ENCODE data around the gene LLGL1. TPM values are rescaled to one million over a fixed set of nuclear protein-coding genes. Genes with fewer than 3 reads are reported as not detected.
"Not testable (repeated sequence)": the region's sequence is repeated elsewhere in the genome, so short reads cannot be mapped to it uniquely, and the experiment has no call there.

The LLGL1 gene
- total RNA-seq, 1 donor, result 8.6 TPM

DNA sequence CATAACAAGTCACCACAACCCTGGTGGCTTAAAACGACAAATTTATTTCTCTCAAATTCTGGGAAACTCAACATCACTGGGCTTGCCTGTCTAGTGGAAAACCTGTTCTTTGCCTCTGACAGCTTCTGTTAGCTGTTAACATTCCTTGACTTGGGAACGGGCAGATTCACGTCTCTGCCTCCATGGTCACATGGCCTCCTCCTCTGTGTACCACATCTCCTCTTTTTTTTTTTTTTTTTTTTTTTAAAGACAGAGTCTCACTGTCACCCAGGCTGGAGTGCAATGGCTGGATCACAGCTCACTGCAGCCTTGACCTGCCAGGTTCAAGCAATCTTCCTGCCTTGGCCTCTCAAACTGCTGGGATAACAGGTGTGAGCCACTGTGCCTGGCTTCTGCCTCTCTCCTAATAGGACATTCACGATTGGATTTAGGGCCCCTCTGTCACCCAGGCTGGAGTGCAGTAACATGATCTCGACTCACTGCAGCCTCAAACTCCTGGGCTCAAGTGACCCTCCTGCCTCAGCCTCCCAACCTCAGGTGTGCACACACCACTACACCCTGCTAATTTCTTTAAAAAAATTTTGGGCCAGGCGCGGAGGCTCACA is 11.7 kb upstream of the LLGL1 start:
- Histone ChIP-seq H3K4me1 (ENCODE audit: insufficient read depth, low read length) (no peaks in the 10 kb centered on the region), H3K27me3 (ENCODE audit: insufficient read depth, low read length) (no peaks in the 10 kb centered on the region), H3K9me3 (ENCODE audit: low read depth, low read length) (no peaks in the 10 kb centered on the region), H3K4me3 (ENCODE audit: low read length) (no peak overlapping the region)

DNA sequence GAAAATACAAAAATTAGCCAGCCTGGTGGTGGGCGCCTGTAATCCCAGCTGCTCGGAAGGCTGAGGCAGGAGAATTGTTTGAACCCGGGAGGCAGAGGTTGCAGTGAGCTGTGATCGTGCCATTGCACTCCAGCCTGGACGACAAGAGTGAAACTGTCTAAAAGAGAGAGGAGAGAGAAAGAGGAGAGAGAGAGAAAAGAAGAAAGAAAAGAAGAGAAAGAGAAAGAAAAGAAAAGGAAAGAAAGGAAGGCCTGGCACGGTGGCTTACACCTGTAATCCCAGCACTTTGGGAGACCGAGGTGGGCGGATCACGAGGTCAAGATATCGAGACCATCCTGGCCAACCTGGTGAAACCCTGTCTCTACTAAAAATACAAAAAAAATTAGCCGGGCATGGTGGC is 8.5 kb upstream of the LLGL1 start:
- H3K4me1 ChIP-seq (ENCODE audit: insufficient read depth, low read length); H3K4me3 ChIP-seq (ENCODE audit: low read length); H3K9me3 ChIP-seq (ENCODE audit: low read depth, low read length); H3K27me3 ChIP-seq (ENCODE audit: insufficient read depth, low read length): not testable (repeated sequence)

DNA sequence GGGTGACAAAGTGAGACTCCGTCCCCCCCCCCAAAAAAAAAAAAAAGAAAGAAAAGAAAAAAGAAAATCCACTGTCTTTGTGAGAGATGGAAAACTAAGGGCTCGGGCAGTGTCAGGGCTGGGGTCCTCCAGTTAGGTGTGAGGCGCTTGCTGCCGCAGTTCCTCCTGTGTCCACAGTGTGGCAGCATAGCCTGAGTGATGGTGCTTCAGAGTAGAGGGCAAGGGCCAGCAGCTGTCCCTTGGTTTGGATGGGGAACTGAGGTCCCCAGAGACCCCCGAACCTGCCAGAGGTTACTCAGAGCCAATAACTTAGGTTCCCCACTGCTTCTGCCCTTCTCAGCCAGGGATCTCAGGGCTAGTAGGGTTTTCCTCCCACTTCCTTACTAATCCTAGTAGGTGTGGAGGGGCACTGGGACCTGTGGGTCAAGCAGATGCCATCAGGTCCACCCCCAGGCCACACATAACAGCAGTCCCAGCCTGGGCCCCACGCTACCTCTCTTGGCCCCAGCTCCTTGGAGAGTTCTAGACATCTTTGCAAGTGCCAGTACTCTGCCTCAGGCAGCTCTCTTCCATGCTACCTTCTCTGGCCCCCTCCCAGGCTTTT is 7.9 kb upstream of the LLGL1 start:
- Histone ChIP-seq H3K27me3 (ENCODE audit: insufficient read depth, low read length) (no peaks in the 10 kb centered on the region), H3K4me3 (ENCODE audit: low read length) (no peak overlapping the region), H3K4me1 (ENCODE audit: insufficient read depth, low read length) (no peaks in the 10 kb centered on the region), H3K9me3 (ENCODE audit: low read depth, low read length) (no peaks in the 10 kb centered on the region)

DNA sequence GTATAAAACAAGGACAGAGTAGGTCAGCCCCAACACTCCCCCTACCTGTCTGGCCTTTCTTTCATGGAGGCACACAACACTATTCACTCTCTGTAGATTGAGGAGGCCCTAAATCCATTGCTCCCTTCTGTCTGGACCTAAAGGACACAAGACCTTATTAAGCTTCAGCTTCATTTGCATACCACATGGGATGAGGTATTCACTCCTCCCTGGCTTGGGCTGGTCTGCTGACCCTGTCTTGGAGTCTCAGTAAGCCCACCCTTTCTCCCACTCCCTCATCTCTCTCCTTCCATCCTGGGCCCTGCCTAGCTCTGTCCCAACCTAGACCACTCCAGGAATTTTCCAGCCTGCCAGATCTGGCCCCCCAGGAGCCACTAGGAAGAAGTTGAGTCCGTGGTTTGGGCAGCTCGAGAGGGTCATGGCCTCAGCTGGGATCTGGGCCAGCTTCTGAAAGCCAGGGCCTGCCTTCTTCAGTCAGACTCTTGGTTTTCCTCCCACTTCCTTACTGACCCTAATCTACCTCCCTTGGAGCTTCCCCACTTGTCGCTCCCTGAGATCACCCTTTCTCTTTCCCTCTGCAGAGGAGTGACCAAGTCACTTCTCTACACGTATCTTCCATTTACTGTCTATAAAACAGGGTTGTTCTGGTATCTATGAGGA is 6.5 kb upstream of the LLGL1 start:
- no peaks in the 10 kb centered on the region for H3K4me1 ChIP-seq (ENCODE audit: insufficient read depth, low read length)
- no peaks in the 10 kb centered on the region for H3K9me3 ChIP-seq (ENCODE audit: low read depth, low read length)
- no peaks in the 10 kb centered on the region for H3K27me3 ChIP-seq (ENCODE audit: insufficient read depth, low read length)
- H3K4me3 ChIP-seq (ENCODE audit: low read length), result no peak overlapping the region

DNA sequence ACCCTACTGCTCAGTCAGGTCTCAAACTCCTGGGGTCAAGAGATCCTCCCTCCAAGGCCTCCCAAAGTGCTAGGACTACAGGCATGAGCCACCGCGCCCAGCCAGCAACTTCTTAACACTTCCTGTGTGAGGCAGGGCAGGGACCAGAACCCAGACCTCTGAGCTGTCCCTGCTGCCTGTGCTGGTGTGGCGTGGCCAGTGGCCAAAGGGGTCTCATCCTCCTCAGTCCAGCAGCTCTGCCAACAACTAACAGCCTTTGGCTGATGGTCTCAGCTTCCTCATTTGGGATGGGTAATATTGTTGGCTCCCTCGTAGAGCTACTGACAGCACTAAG is 1.4 kb upstream of the LLGL1 start:
- H3K9me3 ChIP-seq (ENCODE audit: low read depth, low read length), result no peaks in the 10 kb centered on the region
- H3K4me1 ChIP-seq (ENCODE audit: insufficient read depth, low read length), result peaks cover 18% of the 10 kb centered on the region
- no peak overlapping the region for H3K4me3 ChIP-seq (ENCODE audit: low read length)
- no peaks in the 10 kb centered on the region for H3K27me3 ChIP-seq (ENCODE audit: insufficient read depth, low read length)

DNA sequence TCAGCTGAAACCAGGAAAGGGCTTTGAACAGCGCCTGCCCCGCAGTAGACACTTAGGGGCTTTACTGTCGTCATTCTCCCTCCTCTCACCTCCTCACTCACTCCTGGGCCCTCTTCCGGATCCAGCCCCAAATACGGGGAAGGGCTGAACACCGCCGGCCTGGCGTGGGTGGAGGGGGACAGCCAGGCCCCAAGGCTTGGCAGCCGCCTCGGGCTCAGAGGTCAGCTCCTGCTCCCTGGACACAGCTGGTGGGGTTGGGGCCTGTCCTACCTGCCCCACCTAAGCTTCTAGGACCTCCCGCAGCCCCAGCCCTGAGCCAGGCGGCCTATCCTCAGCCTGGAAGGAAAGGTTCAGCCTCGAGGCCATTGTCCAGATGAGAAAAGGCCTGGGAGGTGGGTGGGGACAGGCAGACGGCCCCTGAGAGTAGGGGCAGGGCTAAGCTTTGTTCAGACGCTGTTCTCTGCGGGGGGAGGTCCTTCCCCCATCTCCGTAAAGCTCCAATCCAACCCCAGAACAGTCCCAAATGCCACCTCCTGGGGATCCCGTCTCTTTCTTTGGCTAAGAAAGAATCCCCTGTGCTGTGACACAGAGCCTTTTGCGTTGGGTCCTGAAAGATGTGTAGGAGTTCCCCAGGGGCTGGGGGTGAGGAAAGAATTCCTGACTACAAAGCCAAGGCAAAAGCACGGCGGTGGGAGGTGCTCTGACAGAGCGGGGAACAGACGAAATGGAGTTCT is 881 bp upstream of the LLGL1 start:
- Histone ChIP-seq H3K4me1 (ENCODE audit: insufficient read depth, low read length) (peaks cover 18% of the 10 kb centered on the region), H3K9me3 (ENCODE audit: low read depth, low read length) (no peaks in the 10 kb centered on the region), H3K27me3 (ENCODE audit: insufficient read depth, low read length) (no peaks in the 10 kb centered on the region), H3K4me3 (ENCODE audit: low read length) (no peak overlapping the region)

DNA sequence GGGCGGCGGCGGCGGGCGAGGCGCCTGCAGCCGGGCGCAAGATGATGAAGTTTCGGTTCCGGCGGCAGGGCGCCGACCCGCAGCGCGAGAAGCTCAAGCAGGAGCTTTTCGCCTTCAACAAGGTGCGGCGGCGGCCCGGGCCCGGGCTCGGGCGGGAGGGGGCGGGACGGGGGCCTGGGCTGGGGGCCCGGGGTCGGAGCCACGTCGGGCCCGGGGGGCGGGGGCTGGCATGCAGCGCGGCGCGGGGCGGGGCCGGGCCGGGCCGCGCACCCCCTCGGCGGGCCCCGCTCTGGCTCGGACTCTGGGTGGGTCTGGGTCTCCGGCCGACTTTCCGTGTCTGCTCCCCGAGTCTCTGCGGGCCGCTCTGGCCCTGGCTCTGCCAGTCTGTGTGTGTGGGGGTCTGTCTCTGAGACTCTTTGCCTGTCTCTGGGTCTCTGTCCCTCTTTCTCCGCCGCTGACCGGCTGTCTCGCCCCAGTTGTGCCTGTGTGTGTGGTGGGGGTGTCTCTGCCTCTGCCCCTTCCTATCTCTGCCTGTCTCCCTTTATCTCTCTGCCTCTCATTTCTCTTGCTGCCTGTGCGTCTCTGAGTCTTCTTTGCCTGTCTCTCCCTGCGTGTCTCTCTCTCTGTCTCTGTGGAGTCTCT is 328 bp downstream of the LLGL1 start:
- Histone ChIP-seq H3K27me3 (ENCODE audit: insufficient read depth, low read length) (no peaks in the 10 kb centered on the region), H3K9me3 (ENCODE audit: low read depth, low read length) (no peaks in the 10 kb centered on the region), H3K4me3 (ENCODE audit: low read length) (peak overlapping the region; percentile 53), H3K4me1 (ENCODE audit: insufficient read depth, low read length) (peaks cover 18% of the 10 kb centered on the region)

DNA sequence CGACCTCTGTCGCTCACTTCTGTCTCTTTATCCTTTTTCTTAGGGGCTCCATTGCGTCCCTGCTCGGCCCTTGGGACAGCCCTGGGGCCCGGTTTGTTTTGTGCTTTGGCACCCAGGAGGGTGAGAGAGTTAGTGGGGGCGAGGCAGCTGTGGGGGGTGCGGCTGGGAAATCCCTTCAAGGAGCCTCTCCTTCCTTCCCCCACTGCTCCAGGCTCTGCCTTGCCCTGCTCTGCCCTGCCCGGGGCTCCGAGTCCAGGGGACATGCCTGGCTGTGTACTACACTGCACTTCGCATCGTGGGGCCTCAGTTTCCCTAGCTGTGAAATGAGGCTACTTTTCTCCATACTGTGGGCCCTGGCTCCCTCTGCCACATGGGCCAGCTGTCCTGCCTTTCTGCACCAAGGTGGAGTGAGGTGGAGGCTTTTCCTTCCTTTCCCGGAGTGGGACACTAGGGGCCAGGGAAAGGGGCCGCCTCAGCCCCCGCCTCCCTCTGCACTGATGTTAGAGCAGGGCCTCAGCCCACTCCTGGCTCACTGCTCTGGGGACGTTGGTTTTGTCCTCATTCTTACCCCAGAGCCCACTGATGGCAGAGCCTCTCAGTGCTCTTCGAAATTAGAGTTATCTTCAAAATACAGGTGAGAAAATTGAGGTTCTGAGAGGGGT is 980 bp downstream of the LLGL1 start:
- Histone ChIP-seq H3K27me3 (ENCODE audit: insufficient read depth, low read length) (no peaks in the 10 kb centered on the region), H3K4me3 (ENCODE audit: low read length) (peak overlapping the region; percentile 53), H3K4me1 (ENCODE audit: insufficient read depth, low read length) (peaks cover 18% of the 10 kb centered on the region), H3K9me3 (ENCODE audit: low read depth, low read length) (no peaks in the 10 kb centered on the region)

DNA sequence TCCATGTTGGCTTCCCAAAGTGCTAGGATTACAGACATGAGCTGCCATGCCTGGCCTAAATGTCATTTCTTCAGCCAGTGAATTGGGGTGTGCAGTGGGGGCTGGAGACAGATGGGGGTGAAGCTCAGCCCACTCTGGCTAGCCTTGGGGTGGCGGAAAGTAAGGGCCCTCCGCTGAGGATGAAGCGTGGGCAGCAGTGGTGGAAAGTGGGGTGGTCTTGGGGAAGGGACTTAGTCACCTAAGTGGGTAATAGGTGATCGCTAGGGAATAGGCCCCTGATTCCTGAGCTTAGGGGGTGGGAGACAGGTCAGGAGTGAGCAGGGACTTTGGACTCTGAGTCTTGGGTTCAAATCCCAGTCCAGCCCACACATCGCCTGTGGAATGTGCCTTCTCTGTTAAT is 2.2 kb downstream of the LLGL1 start:
- no peak overlapping the region for H3K4me3 ChIP-seq (ENCODE audit: low read length)
- peaks cover 18% of the 10 kb centered on the region for H3K4me1 ChIP-seq (ENCODE audit: insufficient read depth, low read length)
- H3K27me3 ChIP-seq (ENCODE audit: insufficient read depth, low read length), result no peaks in the 10 kb centered on the region
- no peaks in the 10 kb centered on the region for H3K9me3 ChIP-seq (ENCODE audit: low read depth, low read length)

DNA sequence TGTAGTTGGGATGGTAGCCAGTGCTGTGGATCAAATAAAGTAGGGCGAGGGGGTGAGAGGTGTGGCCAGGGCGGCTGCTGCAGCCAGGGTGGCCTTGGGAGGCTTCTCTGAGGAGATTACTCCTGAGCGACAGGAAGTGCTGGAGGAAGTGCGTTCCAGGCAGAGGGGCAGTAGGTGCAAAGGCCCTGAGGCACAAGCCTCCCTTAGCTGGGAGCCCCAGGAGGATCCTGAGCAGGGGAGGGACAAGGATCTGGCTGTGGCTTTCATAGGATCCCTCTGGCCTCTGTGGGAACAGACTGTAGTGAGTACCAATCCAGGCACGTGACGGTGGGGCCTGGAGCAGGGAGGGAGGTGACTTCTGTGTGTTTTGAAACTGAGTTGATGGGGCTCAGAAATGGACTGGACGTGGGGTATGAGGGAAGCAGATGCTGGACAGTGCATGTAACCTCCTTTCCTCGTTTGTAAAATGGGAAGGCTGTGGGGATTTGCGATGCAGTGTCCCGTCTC is 2.8 kb downstream of the LLGL1 start:
- Histone ChIP-seq H3K9me3 (ENCODE audit: low read depth, low read length) (no peaks in the 10 kb centered on the region), H3K4me1 (ENCODE audit: insufficient read depth, low read length) (peaks cover 18% of the 10 kb centered on the region), H3K27me3 (ENCODE audit: insufficient read depth, low read length) (no peaks in the 10 kb centered on the region), H3K4me3 (ENCODE audit: low read length) (no peak overlapping the region)

DNA sequence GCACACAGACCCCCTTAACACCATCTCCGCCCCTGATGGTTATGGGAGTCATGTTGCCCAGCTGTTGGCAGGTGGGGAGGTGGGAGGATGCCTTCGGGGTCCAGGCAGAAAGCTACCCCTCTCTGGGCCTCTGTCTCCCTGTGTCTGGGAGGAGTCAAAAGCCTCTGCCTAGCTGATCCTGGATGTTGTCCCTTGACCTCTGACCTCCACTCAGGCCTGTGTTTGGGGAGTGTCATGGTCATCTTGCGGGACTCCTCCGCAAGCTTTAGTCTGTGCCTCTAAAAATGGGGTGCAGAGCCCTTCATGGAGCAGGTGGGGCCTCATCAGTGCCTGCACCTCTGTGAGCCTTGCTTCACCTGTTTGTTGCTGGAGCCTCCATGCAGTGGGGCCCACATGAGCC is 3.8 kb downstream of the LLGL1 start:
- Histone ChIP-seq H3K4me3 (ENCODE audit: low read length) (no peak overlapping the region), H3K9me3 (ENCODE audit: low read depth, low read length) (no peaks in the 10 kb centered on the region), H3K27me3 (ENCODE audit: insufficient read depth, low read length) (no peaks in the 10 kb centered on the region), H3K4me1 (ENCODE audit: insufficient read depth, low read length) (peaks cover 18% of the 10 kb centered on the region)

DNA sequence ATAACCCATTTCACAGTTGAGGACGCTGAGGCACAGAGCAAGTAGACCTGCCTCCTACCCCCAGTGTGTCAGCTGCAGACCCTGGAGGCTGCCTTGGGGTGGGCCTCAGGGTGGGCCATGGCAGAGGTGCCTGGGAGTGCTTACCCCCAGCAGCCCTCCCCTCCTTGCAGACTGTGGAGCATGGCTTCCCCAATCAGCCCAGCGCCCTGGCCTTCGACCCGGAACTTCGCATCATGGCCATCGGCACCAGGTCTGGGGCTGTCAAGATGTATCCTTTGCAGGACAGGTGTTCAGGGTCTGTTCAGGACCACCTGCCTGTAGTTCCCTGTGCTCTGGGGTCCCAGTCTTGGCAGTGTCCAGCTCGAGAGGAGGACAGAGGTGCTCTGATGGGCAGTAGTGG is 4.3 kb downstream of the LLGL1 start:
- Histone ChIP-seq H3K9me3 (ENCODE audit: low read depth, low read length) (no peaks in the 10 kb centered on the region), H3K4me3 (ENCODE audit: low read length) (no peak overlapping the region), H3K4me1 (ENCODE audit: insufficient read depth, low read length) (peaks cover 16% of the 10 kb centered on the region), H3K27me3 (ENCODE audit: insufficient read depth, low read length) (no peaks in the 10 kb centered on the region)

DNA sequence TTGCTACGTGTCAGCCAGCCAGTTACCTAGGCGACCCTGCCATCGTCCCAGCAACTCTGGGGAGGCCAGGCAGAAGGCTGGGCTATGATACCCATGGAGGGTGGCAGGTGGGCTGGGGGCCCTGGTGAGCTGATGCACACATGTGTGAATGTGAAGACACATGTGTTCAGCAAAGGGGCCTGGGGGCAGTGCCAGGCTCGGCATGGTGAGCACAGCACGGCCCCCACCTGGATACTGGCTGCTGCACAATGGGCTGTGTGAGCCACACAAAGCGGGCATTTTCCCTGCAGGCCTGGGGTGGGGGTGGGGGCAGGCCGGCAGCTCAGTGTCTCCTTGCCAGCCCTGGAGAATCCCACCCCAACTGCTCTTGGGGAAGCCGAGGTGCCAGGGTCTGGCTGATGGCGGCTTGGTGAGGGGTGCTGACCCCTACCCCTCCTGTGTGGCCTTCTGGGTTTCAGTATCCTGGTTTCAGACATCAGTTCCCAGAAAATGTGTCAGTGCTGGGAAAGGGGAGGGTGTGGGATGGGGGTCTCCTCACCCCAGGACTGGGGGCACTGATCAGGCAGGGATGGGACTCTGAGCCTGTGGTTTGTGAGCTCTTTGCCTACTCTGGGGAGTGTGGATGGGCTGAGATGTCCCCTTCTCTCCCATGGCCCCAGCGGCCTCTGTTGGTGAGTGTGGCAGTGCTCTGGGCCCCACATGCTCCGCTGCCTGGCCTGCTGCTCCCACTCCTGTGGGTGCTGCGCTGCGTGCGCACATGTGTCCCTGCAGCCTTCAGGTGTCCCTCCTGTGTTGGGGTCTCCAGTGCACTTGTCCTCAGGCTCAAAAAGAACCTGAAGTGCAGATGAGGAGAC is 5.1 kb downstream of the LLGL1 start:
- Histone ChIP-seq H3K27me3 (ENCODE audit: insufficient read depth, low read length) (no peaks in the 10 kb centered on the region), H3K4me1 (ENCODE audit: insufficient read depth, low read length) (peaks cover 12% of the 10 kb centered on the region), H3K4me3 (ENCODE audit: low read length) (no peak overlapping the region), H3K9me3 (ENCODE audit: low read depth, low read length) (no peaks in the 10 kb centered on the region)

DNA sequence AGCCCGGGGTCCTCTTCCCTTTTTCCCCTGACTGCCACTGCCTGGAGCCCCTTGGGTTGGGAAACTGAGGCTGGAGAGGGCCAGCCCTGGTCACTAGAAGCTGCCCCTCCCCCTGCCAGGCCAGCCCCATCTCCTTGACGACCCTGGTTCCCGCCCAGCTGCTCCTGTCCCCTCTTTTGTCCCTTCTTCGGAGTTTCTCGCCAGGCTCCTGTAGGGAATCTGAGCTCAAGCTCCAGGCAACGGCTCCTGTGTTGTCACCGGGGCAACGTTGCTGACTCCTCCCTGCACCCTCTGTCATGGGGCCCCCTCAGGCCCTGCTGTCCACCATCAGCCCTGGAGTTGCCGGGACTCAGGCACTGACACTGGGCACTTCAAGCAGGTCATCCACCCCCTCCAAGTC is 5.7 kb downstream of the LLGL1 start:
- H3K9me3 ChIP-seq (ENCODE audit: low read depth, low read length), result no peaks in the 10 kb centered on the region
- H3K27me3 ChIP-seq (ENCODE audit: insufficient read depth, low read length), result no peaks in the 10 kb centered on the region
- H3K4me1 ChIP-seq (ENCODE audit: insufficient read depth, low read length), result peaks cover 8% of the 10 kb centered on the region
- no peak overlapping the region for H3K4me3 ChIP-seq (ENCODE audit: low read length)

Measured in mononuclear cell (primary cell).